Stimulated activated CD8-positive, alpha-beta memory T cell treated with anti-CD3 and anti-CD28 coated beads, Interleukin-12 subunit alpha, Interleukin-12 subunit beta, amount 100 ng/mL, for 24 hours (primary cell): ENCODE results near the gene PAK6.

Experiments used
- DNase-seq: peaks from one replicate; pipeline ENCODE4 v3.0.0-alpha.2; 2020; ENCODE audit errors: extremely low read depth

The PAK6 gene

GRCh38 chr15:40241269-40242212, 2.7 kb downstream of the PAK6 start:
- DNase-seq, result no peak

- no peak for DNase-seq
Observed at GRCh38 chr15:40242213-40242599, 3.3 kb downstream of the PAK6 start.

DNA sequence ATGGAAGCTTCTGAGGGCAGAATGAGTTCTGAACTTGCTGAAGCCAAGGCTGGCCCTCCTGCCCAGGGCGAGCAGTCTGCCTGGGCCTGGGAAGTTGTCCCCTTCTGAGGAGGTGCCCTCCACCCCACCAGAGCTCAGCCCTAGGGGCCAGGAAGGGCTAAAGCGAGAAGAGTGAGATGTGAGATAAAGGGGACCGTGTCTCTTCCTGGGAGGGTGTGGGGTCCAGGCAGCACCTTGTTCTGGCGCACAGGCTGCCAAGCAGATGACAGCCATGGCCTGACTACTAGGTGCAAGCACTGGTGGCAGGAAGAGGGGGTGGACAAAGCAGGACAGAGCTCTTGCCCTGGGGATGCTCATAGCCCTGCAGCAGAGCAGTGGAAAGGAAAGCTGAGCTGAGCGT, 3.7 kb downstream of the PAK6 start:
- no peak for DNase-seq

- no peak for DNase-seq
Observed at GRCh38 chr15:40243126-40243810, 4.4 kb downstream of the PAK6 start.

GRCh38 chr15:40244961-40245523, 6.2 kb downstream of the PAK6 start:
- no peak for DNase-seq

- DNase-seq, result no peak
Observed at GRCh38 chr15:40245666-40246450, 7.0 kb downstream of the PAK6 start.

DNA sequence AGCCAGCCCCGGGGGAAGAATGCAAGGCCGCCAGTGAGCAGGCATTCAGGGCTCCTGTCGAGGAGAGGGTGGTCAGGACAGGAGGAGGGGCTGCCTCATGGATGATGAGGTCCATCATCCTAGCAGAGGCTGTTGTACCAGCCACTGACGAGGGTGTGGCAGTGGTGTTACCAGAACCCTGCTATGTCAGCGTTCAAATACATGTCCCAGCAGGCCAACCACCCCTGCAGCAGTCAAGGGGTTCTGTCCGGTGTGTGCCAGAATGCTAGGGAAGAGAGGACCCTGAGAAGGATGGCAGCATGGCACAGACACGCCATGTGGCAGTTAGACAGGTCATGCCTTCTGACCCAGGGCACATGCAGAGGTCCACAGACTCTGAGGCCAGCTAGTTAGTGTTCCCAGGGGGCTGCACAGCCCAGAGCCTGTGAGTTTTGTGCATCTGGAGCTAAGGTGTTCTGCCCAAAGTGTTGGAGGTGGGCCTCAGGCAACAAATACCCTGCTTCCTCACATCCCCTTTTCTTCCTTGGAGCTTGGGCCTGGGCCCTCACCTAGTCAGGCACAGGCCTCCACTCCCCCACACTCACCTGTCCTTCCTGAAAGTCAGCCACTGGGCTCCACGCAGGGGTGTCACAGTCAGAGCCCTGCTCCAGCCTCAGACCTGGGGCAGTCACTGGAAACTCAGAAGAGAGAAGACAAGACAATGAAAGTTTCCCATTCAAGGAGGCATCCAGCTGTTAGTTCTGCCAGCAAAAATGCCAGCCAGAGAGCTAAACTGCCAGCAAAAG, 7.8 kb downstream of the PAK6 start:
- no peak for DNase-seq

GRCh38 chr15:40247406-40247971, 8.6 kb downstream of the PAK6 start:
- DNase-seq, result no peak

DNA sequence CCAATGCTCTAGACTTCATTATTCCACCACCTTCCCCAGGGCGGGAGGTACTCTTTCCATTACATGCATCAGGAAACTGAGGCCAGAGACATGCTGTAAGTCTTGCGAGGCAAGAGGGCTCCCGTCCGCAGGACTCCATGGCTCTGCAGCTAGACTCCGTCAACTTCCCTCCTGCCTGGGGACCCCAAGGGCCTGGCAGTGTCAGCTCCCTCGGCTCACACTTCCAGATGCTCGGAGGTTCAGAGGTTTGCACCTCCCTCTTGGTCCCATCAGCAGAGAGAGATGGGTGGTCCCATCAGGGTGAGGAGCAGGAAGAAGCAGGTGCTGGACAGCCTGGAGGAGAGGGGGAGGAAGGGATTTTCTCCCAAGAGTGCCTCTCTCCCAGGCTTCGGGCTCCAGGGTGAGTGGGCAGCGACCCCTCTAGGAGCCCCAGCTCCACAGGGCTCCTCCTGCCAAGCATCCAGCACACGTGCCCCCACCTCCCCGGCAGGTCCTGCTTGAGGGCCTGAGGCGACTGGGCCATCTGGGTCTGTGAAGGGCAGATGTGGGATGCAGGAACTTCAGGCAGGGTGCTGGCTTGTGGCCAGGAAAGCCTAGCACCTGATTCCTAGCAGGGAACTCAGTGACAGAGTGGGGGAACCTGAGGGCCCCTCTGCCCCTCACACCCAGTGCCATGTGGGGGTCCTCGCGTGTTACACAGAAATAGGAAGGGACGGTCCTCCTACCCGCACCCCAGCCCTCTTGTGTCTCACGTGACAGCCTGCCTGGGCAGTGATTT, 9.3 kb downstream of the PAK6 start:
- no peak for DNase-seq

DNA sequence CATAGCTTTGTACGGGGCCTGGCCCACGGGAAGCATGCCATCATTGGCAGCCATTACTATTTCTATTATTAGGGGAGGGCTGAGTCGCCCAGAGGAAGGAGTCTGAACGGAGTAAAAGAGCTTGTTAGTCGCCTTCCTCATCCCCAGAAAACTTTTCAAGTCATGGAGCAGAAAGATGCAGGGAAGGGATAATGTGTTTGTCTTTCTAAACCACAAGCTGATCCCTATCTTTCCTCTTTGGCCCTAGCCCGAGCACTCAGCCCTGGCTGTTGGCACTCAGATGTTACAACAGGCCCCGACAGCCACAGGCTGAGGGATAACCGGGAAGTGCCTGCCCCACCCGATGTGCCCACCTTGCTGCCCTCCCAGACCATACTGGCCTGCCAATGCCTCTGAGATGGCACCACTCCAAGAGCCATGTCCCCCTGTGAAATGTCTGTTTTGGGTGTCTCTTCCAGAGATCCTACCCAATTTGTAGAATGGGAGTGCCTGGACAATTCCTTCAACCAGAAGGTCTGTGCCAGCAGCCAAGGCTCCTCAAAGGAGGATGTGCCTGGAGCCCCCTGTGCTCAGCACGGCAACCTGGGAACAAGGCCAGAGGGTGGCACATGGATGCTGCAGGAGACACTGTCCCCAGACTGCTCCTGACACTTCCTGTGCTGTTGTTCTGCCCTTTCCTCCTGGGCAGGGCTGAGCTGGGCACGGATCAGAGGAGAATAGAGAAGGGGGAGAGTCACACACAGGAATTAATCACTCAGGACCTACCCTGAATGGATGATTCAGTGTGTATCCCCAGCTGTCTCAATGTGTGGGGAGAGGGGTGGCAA, 10.8 kb downstream of the PAK6 start:
- no peak for DNase-seq

DNA sequence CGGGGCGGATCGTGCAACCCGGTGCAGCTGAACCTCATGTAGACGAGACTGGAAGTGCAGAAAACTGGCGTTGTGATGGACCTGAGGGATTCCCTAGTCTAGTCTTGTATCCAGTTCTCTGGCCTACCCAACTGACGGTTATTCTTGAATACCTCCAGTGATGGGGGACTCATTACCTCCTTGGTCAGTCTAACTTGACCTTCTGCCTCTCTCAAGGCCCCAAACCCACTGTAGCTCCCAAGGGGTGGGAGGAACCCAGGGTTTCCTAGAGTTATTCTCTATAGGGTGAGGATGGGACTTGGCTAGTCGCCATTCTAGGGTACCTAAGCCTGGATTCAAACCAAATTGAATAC, 11.4 kb downstream of the PAK6 start:
- no peak for DNase-seq

GRCh38 chr15:40250771-40251483, 12.1 kb downstream of the PAK6 start:
- no peak for DNase-seq

- no peak for DNase-seq
Observed at GRCh38 chr15:40251486-40252140, 12.8 kb downstream of the PAK6 start.

DNA sequence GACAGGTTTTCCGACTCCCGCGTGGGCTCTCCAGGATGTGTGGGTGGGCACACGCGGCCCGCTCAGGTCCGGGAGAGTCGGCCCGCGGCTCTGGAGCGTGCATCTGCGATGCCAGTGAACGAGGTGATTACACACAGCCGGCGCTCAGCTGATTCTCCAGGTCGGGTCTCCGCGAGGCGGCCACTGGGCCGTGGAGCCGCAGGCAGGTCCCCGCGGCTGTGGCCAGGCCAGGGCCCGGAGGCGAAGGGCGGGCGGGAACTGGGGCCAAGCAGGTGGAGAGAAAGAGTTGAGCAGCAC, 13.2 kb downstream of the PAK6 start:
- DNase-seq, result no peak

DNA sequence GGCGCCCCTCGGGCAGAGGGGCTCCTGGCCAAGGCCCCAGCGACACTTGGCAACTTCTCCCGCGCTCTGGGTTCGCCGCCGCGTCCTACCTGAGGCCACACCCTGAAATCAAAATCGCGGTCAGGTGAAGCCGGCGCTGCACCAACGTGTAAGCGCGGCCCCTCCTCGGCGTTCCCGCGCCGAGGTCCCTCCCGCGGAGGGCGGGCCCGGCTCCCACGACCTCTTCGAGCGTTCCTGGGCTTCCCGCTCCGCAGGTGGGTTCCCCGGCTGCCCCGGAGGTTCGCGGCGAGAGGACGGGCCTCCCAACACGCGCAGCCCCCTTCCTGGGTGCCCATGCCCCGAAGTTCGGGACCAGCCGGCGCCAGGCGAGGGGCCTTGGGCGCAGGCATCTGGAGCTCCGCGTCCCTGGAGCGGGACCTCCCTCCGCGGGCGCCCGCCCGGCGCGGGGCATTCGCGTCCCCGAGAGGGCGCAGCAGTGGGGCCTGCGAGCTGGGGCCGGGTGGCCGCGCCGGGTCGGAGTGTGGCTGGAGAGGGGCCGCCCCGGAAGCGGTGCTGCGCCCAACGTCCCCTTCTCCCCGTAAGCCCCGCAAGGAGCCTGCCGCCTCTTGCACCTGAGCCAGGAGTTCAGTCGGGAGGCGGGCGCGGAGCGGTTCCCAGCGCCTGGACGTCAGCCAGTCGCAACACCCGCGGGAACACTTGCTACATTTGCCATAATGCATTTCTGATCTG, 13.7 kb downstream of the PAK6 start:
- DNase-seq, result no peak

DNA sequence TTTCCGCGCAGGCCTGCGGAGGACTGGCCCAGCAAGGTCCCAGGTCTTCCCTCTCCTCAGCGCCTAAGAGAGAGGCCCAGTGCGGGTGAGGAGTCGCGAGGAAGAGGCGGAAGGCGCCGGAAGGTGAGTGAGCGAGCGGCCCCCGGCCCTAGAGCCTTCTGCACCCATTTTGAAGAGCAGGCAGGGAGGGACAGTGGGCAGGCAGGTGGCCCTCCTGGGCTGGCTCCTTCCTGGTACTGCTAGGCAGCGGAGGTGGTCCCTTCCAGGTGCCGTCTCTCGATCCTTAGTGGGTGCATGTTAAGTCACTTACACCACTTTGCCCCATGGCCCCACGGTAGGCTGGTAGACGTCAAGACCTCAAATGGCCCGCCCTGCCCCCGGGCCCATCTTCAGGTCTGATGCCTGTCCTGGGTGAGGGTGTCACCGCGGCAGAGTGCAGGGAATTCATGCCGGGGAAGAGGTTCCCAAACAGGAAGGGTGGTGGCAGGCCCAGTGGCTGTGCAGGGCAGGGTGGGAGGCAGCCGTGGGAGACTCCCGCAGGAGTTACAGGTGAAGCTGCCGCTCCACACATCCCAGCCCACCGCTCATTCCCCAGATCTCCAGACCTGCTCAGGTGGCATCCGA, 14.4 kb downstream of the PAK6 start:
- DNase-seq, result no peak

GRCh38 chr15:40254452-40254851, 15.6 kb downstream of the PAK6 start:
- no peak for DNase-seq
